Gastroesophageal sphincter (tissue), 3 donors: ENCODE results near the gene ZBTB42.

ENCODE experiments used
- EP300 ChIP-seq: sonication (generic); formaldehyde crosslinking; IDR thresholded peaks from one replicate; pipeline ENCODE4 v1.6.1; 2017; ENCODE audit warnings: antibody characterized with exemption, mild to moderate bottlenecking
- POLR2A ChIP-seq, 2 donors: fragments of 450-650 bp; IDR thresholded peaks; one replicate each; pipeline ENCODE4 v1.6.1; 2017; ENCODE audit warnings: antibody characterized with exemption in 2 of 2, mild to moderate bottlenecking in 2 of 2, moderate library complexity in 1 of 2
- POLR2AphosphoS5 ChIP-seq: sonication (generic); formaldehyde crosslinking; IDR thresholded peaks from one replicate; pipeline ENCODE4 v1.6.1; 2017; ENCODE audit warnings: antibody characterized with exemption
- TF ChIP-seq, protein P1 (sequence below), 4 experiments: fragments of 200-600 bp in 2 of 4; fragments of 450-650 bp in 2 of 4; sonication (generic) in 1 of 4; IDR thresholded peaks; one replicate each; pipeline ENCODE4 v1.5.1; 2017 to 2019; ENCODE audit warnings: antibody characterized with exemption in 4 of 4, mild to moderate bottlenecking in 2 of 4, moderate library complexity in 2 of 4

DNA sequence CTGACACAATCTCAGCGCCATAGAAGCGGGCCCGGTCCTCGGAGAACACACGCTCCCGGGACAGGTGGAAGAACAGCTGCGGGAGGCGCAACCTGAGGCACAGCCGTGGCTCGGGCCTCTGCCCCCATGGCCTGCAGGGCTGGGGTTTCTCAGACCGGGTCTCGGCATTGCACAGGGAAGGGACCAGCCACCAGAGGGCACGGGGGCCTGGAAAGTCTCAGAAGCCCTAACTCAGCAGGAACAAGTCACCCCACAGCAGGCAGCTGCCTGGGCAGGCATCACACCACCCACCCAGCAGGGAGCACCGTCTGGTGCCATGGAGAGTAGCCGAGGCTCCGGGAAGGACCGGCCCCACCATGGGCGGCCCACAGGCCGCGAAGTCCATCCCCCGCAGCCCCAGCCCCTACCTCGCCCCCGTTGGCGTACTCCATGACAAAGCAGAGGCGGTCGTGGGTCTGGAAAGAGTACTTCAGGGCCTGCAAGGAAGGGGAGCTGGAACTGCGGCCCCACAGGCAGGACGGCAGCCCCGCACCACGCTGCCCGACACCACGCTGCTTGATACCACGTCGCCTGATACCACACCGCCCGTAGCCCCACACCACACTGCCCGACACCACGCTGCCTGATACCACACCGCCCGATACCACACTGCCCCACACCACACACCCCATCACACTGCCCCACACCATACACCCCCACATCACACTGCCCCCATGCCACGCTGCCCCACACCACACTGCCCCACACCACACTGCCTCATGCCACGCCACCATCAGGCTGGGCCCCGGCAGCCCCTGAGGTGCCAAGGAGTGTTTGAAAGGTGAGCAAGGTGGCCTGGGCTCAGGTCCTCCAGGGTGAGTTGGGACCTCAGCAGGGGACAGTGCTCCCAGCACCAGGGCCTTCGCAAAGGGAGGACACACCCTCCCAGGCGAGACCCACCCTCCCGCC lies 27.1 kb upstream of the ZBTB42 start:
- TF ChIP-seq, protein P1, sequence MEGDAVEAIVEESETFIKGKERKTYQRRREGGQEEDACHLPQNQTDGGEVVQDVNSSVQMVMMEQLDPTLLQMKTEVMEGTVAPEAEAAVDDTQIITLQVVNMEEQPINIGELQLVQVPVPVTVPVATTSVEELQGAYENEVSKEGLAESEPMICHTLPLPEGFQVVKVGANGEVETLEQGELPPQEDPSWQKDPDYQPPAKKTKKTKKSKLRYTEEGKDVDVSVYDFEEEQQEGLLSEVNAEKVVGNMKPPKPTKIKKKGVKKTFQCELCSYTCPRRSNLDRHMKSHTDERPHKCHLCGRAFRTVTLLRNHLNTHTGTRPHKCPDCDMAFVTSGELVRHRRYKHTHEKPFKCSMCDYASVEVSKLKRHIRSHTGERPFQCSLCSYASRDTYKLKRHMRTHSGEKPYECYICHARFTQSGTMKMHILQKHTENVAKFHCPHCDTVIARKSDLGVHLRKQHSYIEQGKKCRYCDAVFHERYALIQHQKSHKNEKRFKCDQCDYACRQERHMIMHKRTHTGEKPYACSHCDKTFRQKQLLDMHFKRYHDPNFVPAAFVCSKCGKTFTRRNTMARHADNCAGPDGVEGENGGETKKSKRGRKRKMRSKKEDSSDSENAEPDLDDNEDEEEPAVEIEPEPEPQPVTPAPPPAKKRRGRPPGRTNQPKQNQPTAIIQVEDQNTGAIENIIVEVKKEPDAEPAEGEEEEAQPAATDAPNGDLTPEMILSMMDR (IDR thresholded peaks at IDR 0.05), result no peak
- TF ChIP-seq POLR2A (IDR thresholded peaks at IDR 0.05), result no peak
- TF ChIP-seq POLR2AphosphoS5, result no peak
- TF ChIP-seq EP300, result no peak
